ENCODE measurements around the gene ING3.

Gene ING3, protein sequence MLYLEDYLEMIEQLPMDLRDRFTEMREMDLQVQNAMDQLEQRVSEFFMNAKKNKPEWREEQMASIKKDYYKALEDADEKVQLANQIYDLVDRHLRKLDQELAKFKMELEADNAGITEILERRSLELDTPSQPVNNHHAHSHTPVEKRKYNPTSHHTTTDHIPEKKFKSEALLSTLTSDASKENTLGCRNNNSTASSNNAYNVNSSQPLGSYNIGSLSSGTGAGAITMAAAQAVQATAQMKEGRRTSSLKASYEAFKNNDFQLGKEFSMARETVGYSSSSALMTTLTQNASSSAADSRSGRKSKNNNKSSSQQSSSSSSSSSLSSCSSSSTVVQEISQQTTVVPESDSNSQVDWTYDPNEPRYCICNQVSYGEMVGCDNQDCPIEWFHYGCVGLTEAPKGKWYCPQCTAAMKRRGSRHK

DNA sequence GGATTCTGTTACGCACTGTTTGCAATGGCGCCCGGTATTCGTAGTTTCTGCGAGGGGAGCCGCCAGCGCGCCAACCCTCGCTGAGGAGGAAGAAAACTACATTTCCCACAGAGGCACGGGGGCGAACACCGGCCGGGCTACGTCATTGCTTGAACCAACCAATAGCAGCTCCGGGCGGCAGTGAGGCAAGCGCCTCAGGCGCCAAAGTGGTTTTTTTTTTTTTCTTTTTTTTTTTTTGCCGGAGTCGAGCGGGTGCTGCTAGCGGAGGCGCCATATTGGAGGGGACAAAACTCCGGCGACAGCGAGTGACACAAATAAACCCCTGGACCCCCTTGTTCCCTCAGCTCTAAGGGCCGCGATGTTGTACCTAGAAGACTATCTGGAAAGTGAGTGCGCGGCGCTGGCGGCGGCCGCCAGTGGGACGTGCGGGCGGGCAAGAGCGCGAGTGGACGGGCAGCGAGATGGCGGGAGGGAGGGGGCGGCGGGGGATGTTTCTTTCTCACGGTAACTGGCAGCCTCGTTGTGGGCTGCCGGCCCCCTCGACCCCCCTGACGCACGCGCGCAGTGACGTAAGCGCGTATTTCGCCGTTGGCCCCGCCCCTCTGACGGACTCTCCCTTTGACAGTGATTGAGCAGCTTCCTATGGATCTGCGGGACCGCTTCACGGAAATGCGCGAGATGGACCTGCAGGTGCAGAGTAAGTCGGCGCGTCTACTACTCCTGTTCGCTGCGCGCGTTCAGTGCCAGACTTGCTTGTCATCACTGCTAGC, at the start of gene ING3:
Gene ING3 (plus strand): TSS at position 239 of the 770 bp plus-strand sequence. CDS start 120 bp downstream, at position 359.
- peak; percentile 97 for DNase-seq

DNA sequence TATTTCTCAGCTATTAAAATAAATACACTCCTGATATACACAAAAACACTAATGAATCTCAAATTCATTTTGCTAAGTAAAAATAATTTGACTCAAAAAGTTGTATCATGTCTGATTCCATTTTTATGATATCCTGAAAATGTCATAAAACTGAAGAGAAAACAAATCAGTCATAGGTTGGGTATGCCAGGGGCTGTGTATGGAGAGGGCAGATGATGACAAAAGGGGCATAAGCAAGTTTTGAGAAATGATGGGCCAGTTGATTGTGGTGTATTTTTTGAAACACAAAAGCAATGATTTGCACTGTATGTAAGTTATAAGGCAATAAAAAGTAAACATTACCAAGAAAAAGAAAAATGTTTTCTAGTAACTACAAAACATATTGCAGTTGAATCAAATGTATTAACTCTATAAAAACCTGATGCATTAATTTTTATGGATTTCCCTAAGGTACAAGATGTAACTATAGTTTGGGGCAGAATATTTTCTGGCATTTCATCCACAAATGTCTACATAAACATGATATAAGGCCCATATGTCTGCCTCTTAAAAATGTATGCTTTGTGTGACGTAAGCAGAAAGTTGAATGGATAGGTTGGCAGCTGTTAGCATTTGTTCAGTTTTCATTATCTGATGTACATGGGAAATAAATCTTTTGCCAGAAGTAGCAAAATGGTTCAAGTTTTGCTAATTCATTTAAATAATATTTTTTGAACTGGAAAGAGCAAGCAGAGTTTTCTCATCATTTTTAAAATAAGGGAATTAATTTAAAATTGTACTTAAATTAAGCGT, 35.1 kb upstream of the ING3 start:
- no peak for DNase-seq

DNA sequence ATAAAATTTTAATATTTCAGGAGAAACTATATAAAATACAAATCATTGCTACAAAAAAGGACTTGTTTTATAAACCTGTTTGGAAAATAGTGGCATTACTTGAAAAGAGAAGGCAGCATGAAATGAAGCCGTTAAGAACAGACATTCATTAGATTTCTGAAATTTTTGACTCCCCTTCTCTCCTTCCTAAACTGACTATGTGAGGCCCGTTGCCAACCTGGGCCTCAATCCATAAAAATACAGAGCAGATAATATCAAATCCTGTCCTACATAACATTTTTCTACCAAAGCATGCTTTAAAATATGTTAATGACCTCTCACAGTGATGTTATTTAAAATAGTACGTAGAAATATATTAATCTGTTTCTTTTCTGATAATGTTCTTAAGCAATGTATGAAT, 34.5 kb upstream of the ING3 start:
- no peak for DNase-seq

DNA sequence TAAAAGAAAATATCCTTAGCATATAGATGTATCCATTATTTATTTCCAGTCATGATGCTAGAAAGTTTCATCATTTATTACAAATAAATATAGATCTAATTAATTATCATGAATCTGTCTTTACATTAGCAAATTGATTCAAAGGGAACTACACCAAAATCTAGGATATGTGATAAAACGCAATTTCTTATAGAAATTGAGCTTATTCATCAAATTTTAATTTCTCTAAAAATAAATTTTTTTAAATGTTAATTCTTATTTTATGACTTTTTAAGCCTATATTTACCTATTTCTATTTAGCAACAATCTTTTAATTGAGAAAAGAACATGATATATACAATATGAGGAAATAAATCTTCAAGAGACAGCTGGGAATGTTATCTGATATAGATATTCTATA, 34.0 kb upstream of the ING3 start:
- no peak for DNase-seq

DNA sequence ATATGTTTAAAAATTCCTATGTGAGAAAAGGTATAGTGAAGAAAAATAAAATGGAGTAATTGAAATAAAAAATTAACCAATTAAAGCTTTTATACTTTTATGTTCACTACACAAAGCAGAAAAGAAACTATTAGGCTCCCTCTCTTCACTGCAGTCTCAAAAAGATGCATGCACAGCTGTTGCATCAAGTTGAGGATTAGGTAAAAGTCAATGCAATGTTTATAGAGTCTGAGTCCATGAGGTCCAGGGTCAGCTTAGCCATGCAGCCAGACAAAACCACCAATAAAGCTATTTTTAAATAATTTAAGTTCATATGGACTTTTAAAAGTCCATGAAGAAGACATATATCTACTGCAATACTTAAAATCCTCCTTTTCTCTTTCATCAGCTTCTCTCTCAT, 31.1 kb upstream of the ING3 start:
- DNase-seq: no peak

DNA sequence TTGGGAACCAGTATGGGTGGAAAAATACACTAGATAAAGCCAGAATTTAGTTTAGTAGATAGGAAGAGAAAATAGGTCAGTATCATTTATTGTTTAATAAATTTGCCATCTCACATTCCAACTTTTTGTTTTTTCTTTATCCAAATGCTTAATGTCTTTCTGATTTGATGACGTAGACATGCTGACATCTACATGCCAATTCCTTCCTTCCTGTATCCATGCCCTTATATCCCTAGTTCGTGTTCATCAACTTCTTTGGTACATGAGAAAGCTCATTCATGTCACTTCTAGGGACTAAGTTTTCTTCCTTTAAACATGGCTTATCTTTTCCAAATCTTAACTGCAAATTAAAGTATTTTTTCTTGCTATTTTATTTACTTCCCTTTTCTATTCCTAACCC, 30.5 kb upstream of the ING3 start:
- DNase-seq: no peak

DNA sequence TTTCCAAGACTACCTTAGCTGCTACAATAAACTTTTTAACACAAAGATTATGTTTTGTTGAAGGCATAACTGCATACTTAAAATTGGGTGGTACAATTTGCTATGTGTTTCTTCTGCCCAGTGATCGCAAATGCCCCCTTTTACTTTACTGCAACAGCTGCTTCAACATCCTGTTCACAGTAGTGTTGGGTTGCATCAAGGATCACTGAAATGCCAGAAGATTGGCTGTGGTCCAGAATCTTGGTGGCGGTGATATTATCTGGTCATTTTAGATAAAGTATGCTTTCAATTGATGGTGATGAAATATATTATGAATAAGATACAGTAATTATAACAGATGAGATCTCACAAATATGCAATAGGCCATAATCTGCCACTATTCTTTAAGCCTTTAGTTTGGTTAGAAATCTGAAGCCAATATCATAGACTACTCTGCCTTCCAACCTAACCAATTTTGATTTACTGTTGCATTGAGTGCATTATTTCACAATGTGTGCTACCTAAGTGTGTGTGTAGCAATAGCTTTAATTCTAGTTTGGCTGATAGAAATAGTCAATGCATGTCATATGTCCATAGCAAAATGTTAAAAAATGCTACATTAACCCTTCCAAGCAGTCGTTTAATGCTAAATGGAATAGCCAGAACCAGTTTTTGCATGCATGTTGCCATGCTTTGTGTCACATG, 29.8 kb upstream of the ING3 start:
- DNase-seq: no peak

DNA sequence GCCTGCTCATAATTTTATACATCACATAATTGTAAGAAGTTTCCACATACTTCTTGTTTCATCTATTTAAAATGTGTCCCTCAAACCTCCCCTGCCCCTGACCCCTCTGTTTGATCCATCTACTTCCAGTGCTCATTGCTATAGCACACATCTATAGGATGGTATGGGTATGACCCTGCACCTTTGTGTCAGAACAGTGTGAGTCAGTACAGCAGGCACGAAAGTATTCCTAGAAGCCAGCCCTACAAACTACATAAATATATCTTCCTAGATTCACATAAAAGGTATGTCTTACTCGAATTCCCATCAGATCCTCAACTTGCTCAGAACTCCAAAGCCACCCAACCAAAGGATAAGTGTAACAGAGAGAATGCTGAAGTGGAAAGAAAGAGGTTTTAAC, 25.7 kb upstream of the ING3 start:
- DNase-seq: no peak

DNA sequence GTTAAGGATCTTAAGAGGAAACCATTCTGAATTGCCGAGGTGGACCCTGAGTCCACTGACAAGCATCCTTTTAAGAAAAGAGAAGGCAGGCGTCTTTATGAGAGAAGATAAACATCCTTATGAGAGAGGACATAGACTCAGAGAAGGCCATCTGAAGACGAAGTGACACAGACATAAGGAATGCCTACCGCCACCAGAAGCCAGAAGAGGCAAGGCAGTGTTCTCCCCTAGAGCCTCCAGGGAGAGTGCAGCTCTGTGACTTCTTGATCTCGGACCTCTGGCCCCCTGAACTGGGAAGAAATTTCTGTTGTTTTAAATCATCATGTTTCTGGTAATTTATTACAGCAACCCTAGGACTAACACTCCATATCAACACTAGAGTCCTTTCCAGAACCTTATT, 25.2 kb upstream of the ING3 start:
- no peak for DNase-seq

DNA sequence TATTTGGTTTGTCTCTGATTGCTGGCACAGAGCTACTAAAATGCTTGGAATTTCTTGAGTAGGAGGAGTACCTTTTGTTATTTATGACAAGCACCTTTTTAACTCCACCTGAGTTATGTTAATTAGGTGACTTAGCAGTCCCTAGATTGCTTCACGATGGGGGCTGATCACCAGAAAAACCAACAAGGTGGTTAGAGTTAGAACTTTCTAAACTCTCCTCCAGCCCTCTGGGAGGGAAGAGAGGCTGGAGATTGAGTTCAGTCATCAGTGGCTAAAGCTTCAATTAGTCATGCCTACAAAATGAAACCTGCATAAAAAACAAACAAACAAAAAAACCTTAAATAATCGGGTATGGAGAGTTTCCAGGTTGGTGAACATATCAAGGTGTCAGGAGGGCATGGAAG, 23.6 kb upstream of the ING3 start:
- DNase-seq: no peak

DNA sequence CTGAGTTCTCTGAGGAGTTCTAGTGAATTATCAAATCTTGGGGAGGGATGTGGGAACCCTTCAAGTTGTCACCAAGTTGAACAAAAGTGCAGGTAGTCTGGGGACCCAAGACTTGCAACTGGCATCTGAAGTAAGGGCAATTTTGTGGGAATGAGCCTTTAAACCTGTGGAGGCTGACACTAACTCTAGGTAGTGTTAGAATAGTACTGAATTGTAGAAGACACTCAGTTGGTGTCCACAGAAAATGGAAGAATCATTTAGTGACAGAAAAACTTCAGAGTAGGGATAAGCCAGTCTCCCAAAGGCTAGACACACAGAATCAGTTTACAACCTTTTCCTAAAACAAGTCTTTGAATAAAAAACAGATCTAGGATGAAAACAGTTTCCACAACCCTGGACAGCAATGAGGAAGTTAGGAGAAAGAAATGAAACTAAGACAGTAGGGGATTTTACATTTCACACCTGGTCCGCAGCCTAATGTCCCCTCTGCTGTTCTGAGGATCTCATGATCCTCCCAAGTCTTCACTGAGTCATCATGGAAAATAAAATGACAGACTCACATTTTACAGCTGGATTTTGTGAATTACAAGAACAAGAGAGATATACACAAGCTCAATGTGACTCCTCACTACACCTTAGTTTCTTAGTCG, 23.0 kb upstream of the ING3 start:
- DNase-seq: no peak

DNA sequence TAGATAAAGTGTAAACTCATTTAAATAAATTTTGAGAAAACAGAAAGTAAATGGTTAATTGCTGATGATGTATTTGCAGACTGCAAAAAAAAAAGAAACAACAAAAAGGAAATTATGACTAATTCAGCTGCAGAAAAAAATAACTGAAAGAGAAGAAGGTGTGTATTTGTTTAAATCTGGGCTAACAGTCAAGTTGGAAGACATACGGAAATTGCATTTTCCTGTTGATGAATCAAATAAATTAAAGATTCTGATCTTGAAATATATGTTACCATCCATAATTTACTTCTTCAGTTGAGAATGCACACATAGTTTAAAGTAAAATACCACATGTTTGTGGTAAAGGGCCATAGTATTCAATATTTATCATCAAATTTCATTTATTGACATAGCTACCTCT, 19.3 kb upstream of the ING3 start:
- DNase-seq: no peak

DNA sequence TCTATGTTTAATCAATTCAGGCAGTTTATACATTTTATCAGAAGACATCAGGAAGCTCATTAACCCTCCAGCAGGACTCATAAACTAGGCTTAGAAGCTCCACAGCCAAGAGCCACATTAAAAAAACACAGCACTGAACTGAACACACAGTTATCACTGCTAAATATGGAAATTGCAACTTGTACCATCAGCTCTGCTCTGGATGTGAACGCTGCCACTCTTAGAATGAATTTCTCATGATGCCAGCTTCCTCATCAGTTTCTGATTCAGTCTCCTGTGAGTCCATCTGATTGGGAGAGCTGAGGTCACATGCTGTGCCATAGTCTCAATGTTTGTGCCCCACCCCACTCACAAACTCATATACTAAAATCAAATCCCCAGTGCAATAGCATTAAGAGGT, 17.1 kb upstream of the ING3 start:
- DNase-seq: peak; percentile 26

DNA sequence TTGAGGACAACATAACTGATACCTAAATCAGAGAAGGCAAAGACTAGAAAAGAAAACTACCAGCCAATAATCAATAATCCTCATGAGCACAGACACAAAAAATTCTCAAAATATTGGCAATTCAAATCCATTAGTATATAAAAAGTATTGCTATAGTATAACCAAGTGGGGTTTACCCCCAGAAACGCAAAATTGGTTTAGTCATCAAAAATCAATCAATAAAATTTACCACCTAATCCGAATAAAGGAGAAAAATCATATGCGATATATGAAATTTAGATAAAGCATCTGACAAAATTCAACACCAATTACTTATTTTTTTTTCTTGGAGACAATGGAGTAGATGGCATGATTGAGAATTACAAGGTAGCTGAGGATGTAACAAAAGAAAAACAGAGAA, 11.2 kb upstream of the ING3 start:
- DNase-seq: no peak

DNA sequence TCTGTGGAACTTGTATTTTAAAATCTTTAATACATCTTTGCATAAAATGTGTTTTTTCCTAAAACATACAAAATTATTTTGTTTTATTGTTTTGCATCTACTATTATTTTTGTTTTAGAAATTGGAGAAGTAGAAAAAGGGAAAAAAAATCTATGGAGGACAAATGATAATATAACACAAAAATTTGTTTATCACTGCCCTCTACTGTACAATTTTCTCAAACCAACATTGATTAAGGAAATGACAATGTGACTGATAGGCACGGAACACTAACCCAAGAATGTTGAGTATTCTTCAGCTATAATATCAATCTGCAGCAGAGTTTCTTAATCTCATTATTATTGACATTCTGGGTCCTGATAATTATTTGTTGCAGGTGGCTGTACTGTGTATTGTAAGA, 9.5 kb upstream of the ING3 start:
- no peak for DNase-seq

DNA sequence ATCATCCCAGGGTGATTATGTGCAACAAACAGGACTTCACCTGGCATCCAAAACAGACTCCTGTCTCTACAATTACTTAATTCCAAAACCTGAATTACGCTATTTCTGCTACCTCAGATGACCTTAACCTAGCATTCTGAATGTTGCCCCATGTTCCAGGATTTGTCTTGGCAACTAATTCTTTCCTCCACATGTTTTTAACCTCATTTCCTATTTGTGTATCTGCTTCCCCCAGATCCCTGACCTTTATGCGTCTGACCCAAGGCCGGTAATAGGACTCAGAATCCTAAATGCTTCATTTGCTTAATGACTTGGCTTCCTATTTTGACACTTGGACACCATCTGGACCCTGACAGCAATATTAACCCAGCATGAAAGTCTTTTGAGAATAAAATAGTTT, 8.7 kb upstream of the ING3 start:
- no peak for DNase-seq

DNA sequence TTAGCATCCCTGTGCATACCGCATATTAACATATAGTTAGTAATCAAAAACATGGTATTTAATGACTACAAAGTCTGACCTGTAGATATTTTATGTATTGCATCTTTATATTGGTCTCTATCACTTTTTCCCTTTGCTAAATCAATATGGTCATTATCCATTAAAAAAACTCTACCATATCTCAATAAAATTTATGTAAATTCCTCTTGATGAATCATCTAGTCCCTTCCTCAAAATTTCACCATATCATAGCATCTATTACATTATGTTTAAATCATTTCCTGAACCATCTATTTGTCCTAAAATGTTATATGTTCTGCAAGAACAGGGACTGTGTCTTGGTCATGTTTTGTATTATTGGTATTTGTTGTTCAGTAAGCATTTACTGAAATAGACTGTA, 7.7 kb upstream of the ING3 start:
- DNase-seq: no peak

DNA sequence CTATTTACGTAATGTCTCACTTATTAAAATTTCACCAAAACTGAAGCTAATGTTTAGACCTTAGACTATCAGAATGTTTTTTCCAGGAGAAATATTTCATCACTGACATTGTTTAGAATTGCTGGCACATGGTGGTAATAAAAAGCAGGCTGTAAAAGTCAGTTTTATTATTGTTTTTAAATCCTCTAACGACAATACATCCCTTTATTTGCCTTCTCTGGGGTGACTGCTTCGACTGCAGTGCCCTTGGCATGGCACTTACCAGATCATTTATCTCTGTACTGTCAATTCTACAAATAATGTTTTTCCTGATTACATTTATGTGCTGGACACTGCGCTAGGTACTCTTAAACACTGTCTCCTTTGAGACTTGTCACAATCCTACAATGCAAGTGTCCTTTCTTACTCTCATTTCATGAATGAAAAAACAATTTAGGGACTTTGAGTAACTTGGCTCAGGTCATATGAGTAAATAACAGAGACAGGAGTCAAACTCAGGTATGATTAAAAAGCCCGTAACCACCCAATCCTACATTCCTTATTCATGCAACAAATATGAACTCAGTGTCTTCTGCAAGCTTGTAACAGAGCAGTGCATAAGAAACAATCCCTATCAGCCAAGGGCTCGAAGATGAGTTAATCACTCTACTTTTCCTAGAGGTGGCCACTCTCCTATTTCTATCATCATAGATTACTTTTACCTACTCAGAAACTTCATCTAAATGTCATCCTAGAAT, 5.6 kb upstream of the ING3 start:
- no peak for DNase-seq

DNA sequence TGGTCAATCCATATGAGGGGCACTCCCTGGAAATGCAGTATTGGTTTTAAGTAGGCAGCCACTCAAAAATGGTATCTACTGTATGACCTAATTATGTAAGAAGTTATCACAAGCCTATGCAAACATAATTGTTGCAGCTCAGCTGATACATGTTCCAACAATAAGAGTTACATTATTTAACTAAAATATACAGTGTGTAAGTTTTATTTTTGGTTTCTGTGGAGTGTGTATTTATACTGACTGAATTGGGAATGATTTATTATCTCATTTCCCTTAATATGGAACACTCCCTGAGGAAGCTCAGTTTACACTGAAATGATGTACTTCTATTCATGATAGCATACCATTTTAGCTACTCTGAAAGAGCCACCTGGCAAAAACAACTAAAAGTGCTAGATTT, 2.6 kb upstream of the ING3 start:
- DNase-seq: no peak

DNA sequence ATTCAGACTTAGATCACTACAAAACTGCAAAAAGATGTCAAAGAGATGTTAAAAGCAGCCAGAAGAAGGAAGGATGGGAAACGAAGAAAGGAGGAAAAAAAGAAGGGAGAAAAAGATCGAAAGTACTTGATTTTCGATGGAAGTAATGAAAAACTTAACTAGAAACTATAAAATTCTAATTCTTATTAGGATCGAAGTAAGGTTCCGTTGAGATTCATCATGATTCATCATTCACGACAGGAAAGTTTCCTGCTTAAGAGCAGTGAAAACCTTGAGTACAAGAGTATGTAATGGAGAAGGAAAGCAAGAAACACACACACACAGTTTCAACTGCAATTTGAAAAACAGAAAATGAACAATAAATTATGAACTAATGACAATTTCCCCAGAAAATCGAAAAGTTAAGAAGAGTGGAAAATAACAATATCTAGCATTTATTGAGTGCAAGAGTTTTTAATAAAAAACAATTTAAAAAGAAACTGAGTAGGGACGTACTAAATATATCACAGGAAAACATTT, 1.1 kb upstream of the ING3 start:
- DNase-seq: no peak

DNA sequence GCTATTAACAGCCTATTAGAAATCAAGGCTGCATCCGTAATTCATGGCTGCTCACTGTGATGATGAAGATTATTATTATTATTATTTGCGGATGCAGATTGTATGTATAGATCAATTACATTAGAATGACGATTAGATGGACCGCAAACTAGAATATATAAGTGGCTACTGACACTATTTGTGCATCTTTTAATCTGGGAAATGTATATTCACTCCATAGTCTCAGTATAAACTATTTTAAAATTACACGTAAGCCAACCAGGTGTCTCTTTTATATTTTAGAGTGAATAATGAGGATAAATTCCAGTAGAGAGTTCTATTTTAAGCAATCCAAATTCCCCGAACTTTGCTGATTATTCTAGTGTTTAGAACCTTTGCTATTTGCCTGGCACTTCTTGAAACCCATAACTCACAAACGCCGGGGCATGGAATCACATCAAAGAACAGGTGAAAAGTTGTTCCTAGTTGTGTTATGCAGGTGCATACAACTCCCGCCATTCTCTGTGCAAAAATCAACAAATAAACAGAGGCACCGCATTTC, 509 bp upstream of the ING3 start:
- no peak for DNase-seq
